PC-3 (cell line): ENCODE data around the gene MKRN1. TPM values are rescaled to one million over a fixed set of nuclear protein-coding genes. Genes with fewer than 3 reads are reported as not detected.
A peak's percentile ranks its signal among the peaks of the same experiment; 100 is the strongest.

ENCODE experiments used
- ATAC-seq: fragments of 200-7000 bp; cut with Tn5 transposase; 2 replicates; pipeline ENCODE4 v1.9.1; 2020; ENCODE audit warnings: mild to moderate bottlenecking, moderate library complexity
- BruUV-seq: library from RNA; stranded (reverse); fragments of 400-500 nt; replicated peaks from 2 replicates; lab custom pipeline; 2021; lab: Mats Ljungman, UMichigan
- CTCF ChIA-PET: fragments of 300-600 bp; sonication (Branson Sonifier 250); formaldehyde crosslinking; loops from one replicate; lab custom pipeline; 2022; ENCODE audit warnings: antibody characterized with exemption; lab: Charles Lee
- POLR2A ChIA-PET: fragments of 300-600 bp; sonication (Branson Sonifier 250); formaldehyde crosslinking; loops from one replicate; lab custom pipeline; 2022; ENCODE audit warnings: antibody characterized with exemption; ENCODE audit not compliant: unreplicated experiment; lab: Charles Lee
- DNase-seq: peaks from one replicate; pipeline ENCODE4 v3.0.0-alpha.2; 2015
- H2AFZ ChIP-seq: fragments of 300-600 bp; sonication (generic); 2 replicates; pipeline ENCODE4 v1.6.0; 2016; ENCODE audit warnings: antibody characterized with exemption, low read length
- H3F3A ChIP-seq: fragments of 300-600 bp; sonication (generic); one replicate; pipeline ENCODE4 v1.6.0; 2017; ENCODE audit warnings: antibody characterized with exemption, low read length, control low read depth, mild to moderate bottlenecking; ENCODE audit not compliant: unreplicated experiment
- H3K27ac ChIP-seq: fragments of 300-600 bp; sonication (generic); 2 replicates; pipeline ENCODE4 v1.5.1; 2016; ENCODE audit warnings: mild to moderate bottlenecking, low read length
- H3K27me3 ChIP-seq: fragments of 300-600 bp; sonication (generic); 2 replicates; pipeline ENCODE4 v1.6.1; 2016; ENCODE audit warnings: low read length, mixed read lengths
- H3K36me3 ChIP-seq: fragments of 300-600 bp; sonication (generic); 2 replicates; pipeline ENCODE4 v1.6.1; 2016; ENCODE audit warnings: low read depth, mixed run types, low read length, mixed read lengths
- H3K4me1 ChIP-seq: fragments of 300-600 bp; sonication (generic); 2 replicates; pipeline ENCODE4 v1.5.1; 2016; ENCODE audit warnings: low read length; ENCODE audit not compliant: insufficient read depth
- H3K4me2 ChIP-seq: fragments of 300-600 bp; sonication (generic); 2 replicates; pipeline ENCODE4 v1.6.0; 2016; ENCODE audit warnings: low read length
- H3K4me3 ChIP-seq: fragments of 300-600 bp; sonication (generic); 2 replicates; pipeline ENCODE4 v1.5.1; 2016; ENCODE audit warnings: mild to moderate bottlenecking, low read length, mixed read lengths
- H3K79me2 ChIP-seq: fragments of 300-600 bp; sonication (generic); 2 replicates; pipeline ENCODE4 v1.6.1; 2017; ENCODE audit warnings: low read length, mixed read lengths
- H3K9ac ChIP-seq: fragments of 300-600 bp; sonication (generic); 2 replicates; pipeline ENCODE4 v1.6.0; 2016; ENCODE audit warnings: mild to moderate bottlenecking, low read length
- H3K9me2 ChIP-seq: fragments of 300-600 bp; sonication (generic); replicated peaks from 2 replicates; pipeline ENCODE4 v1.6.1; 2016; ENCODE audit warnings: mixed run types, low read length, mixed read lengths
- H3K9me3 ChIP-seq: fragments of 300-600 bp; sonication (generic); 2 replicates; pipeline ENCODE4 v1.6.1; 2016; ENCODE audit warnings: low read length, mixed read lengths
- H4K20me1 ChIP-seq: fragments of 300-600 bp; sonication (generic); 2 replicates; pipeline ENCODE4 v1.6.1; 2016; ENCODE audit warnings: low read length, mixed read lengths
- CTCF ChIP-seq: fragments of 300-600 bp; sonication (generic); conservative IDR thresholded peaks from 2 replicates; pipeline ENCODE4 v1.5.1; 2017; ENCODE audit warnings: antibody characterized with exemption, low read depth, mild to moderate bottlenecking, low read length
- EZH2 ChIP-seq: fragments of 300-600 bp; sonication (generic); IDR thresholded peaks from one replicate; pipeline ENCODE4 v1.6.1; 2017; ENCODE audit warnings: antibody characterized with exemption, mild to moderate bottlenecking, low read length; ENCODE audit not compliant: unreplicated experiment
- EZH2phosphoT487 ChIP-seq: fragments of 300-600 bp; sonication (generic); IDR thresholded peaks from 2 replicates; pipeline ENCODE4 v1.6.1; 2018; ENCODE audit warnings: mild to moderate bottlenecking, antibody characterized with exemption, low read length, borderline replicate concordance
- intact Hi-C: fragments of 100-400 bp; cut with micrococcal nuclease; formaldehyde crosslinking; loops from 2 replicates; pipeline ENCODE4 v1.9.0; 2023
- total RNA-seq: library from RNA; depleted of rRNA; stranded (reverse); fragments of >200 nt; gene quantifications from 2 replicates; pipeline ENCODE4 v1.2.3, GENCODE V29; 2014

The MKRN1 gene
- total RNA-seq, 1 experiment from 2014 or later, result 78.5 TPM

- Histone ChIP-seq H2AFZ (no peak overlapping the region), H3K9me3 (no peaks in the 10 kb centered on the region), H4K20me1 (no peaks in the 10 kb centered on the region), H3K4me2 (no peak overlapping the region), H3K4me3 (no peak overlapping the region), H3K4me1 (no peaks in the 10 kb centered on the region), H3K36me3 (no peaks in the 10 kb centered on the region), H3K27me3 (no peaks in the 10 kb centered on the region), H3F3A (no peaks in the 10 kb centered on the region), H3K9ac (no peak overlapping the region), H3K27ac (no peak overlapping the region), H3K79me2 (no peaks in the 10 kb centered on the region), H3K9me2 (no peaks in the 10 kb centered on the region)
- ChIA-PET CTCF (no interaction called here), POLR2A (no interaction called here)
- ATAC-seq, result no peak
- no peak for DNase-seq
- TF ChIP-seq EZH2phosphoT487 (no peak), CTCF (no peak)
- intact Hi-C loops, result no loop called here
- no TSS peak for BruUV-seq
Measured at GRCh38 chr7:140415361-140415760, 63.9 kb downstream of the MKRN1 start.

- H3K79me2 ChIP-seq, result no peaks in the 10 kb centered on the region
- H4K20me1 ChIP-seq, result no peaks in the 10 kb centered on the region
- H3K9me3 ChIP-seq, result no peaks in the 10 kb centered on the region
- H3K4me2 ChIP-seq, result peak overlapping the region; percentile 90
- DNase-seq, result peak; percentile 5
- H3K27ac ChIP-seq, result no peak overlapping the region
- intact Hi-C loops, result loop anchor here (5.0 kb wide), 1 partner anchor 73 kb away; the partner anchor contains the start of gene MKRN1
- H3K4me3 ChIP-seq, result peak overlapping the region; percentile 91
- no peaks in the 10 kb centered on the region for H3K9me2 ChIP-seq
- peaks cover 15% of the 10 kb centered on the region for H3K4me1 ChIP-seq
- TF ChIP-seq EZH2phosphoT487, result no peak
- no peak for TF ChIP-seq EZH2
- TF ChIP-seq CTCF, result no peak
- H3F3A ChIP-seq, result no peaks in the 10 kb centered on the region
- BruUV-seq, result no TSS peak
- CTCF ChIA-PET, result no interaction called here
- no peaks in the 10 kb centered on the region for H3K27me3 ChIP-seq
- POLR2A ChIA-PET, result interaction anchor here (0.5 kb wide), 1 partner anchor 99 kb away, joined by 6 read pairs; no protein-coding TSS in a partner anchor
- no peak overlapping the region for H3K9ac ChIP-seq
- no peaks in the 10 kb centered on the region for H3K36me3 ChIP-seq
- peak; percentile 9 for ATAC-seq
- peak overlapping the region; percentile 98 for H2AFZ ChIP-seq
Measured at GRCh38 chr7:140404565-140405065, 74.7 kb downstream of the MKRN1 start.

- ChIA-PET CTCF (no interaction called here), POLR2A (no interaction called here)
- H3K9ac ChIP-seq, result peak within 1 kb of the TSS; percentile 44
- TSS peak; percentile 28 for BruUV-seq
- H3K27ac ChIP-seq, result no peak within 1 kb of the TSS
- peak within 1 kb of the TSS; percentile 91 for H3K4me3 ChIP-seq
- H3K27me3 ChIP-seq, result no peaks in the 10 kb centered on the region
- intact Hi-C loops, result loop anchor here (5.0 kb wide), 1 partner anchor 73 kb away; the partner anchor contains the start of gene MKRN1
- H3K9me3 ChIP-seq, result no peaks in the 10 kb centered on the region
- DNase-seq, result peak; percentile 53
- no peaks in the 10 kb centered on the region for H3K79me2 ChIP-seq
- H4K20me1 ChIP-seq, result no peaks in the 10 kb centered on the region
- no peaks in the 10 kb centered on the region for H3K9me2 ChIP-seq
- peak within 1 kb of the TSS; percentile 90 for H3K4me2 ChIP-seq
- no peaks in the 10 kb centered on the region for H3F3A ChIP-seq
- TF ChIP-seq EZH2, result no peak
- TF ChIP-seq CTCF, result no peak
- TF ChIP-seq EZH2phosphoT487, result no peak
- no peaks in the 10 kb centered on the region for H3K36me3 ChIP-seq
- H2AFZ ChIP-seq, result peak within 1 kb of the TSS; percentile 98
- peaks cover 15% of the 10 kb centered on the region for H3K4me1 ChIP-seq
- peak; percentile 77 for ATAC-seq
Measured at GRCh38 chr7:140403878-140404564, 75.3 kb downstream of the MKRN1 start, which contains the start of gene RAB19. TSS of gene RAB19 (plus strand) at chr7:140404058. CDS start at chr7:140407647, 3,589 bp downstream.
